Measurements from ENCODE around the gene SKI. TPM values are rescaled to one million over a fixed set of nuclear protein-coding genes. Genes with fewer than 3 reads are reported as not detected.

Gene SKI
- total RNA-seq, 1 donor from 2014 or later, result 26.9 TPM

DNA sequence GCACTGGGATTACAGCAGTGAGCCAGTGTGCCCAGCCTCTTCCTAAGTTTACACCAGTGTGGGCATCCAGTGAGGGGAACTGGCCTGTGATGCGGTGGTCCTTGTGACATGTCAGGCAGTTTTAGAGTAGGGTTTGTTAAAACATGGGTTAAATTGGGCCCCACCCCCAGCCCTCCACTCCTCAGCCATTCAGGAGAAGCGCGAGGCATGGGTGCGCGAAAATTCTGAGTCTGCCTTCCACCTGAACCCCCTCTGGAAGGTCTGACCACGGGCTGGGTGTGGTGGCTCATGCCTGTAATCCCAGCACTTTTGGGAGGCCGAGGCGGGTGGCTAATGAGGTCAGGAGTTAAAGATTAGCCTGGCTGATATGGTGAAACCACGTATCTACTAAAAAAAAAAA lies 51.7 kb downstream of the SKI start:
- H3K36me3 ChIP-seq (ENCODE audit: control insufficient read depth, insufficient read depth, low read length), result no peaks in the 10 kb centered on the region
- no peak overlapping the region for H3K4me3 ChIP-seq (ENCODE audit: low read depth, low read length)
- DNase-seq (ENCODE audit: low read depth), result no peak
- TF ChIP-seq, protein P1, sequence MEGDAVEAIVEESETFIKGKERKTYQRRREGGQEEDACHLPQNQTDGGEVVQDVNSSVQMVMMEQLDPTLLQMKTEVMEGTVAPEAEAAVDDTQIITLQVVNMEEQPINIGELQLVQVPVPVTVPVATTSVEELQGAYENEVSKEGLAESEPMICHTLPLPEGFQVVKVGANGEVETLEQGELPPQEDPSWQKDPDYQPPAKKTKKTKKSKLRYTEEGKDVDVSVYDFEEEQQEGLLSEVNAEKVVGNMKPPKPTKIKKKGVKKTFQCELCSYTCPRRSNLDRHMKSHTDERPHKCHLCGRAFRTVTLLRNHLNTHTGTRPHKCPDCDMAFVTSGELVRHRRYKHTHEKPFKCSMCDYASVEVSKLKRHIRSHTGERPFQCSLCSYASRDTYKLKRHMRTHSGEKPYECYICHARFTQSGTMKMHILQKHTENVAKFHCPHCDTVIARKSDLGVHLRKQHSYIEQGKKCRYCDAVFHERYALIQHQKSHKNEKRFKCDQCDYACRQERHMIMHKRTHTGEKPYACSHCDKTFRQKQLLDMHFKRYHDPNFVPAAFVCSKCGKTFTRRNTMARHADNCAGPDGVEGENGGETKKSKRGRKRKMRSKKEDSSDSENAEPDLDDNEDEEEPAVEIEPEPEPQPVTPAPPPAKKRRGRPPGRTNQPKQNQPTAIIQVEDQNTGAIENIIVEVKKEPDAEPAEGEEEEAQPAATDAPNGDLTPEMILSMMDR (IDR thresholded peaks at IDR 0.05; ENCODE audit: insufficient read depth, low read length, poor library complexity, severe bottlenecking), result no peak
- no peaks in the 10 kb centered on the region for H3K27me3 ChIP-seq (ENCODE audit: control insufficient read depth, insufficient read depth, low read length)

DNA sequence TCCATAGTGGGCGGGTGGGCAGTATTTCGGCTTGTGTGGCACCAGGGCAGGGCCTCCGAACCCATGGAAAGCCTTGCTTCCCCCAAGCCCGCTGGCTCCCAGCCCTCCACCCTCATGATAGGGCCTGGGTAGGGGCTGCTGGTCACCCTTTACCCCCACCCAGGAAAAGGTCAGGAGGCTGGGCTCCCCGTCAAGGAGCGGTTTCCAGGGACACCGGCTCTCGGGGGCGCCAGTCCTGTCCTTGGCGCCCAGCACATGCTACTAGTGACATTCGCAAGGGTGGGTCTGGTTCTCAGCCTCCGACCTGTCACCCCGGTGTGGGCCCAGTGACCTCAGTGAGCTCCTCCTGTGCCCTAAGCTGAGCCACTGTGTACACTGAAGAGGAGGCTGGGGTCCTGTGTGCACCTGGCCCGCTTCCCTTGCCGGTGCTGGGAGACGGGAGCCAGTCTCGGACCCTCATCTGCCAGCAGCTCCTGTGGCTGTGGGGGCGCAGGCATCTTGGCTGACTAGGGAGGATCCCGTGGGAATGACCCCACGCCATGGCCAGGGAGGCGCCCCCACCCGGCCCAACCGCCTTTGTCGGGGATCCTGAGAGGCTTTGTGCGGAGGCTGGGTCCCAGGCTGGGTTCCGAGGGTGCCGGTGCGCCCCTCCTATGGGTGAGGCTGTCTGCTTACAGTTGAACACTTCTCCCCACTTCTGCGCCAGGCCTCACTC lies 54.6 kb downstream of the SKI start:
- DNase-seq (ENCODE audit: low read depth), result no peak
- Histone ChIP-seq H3K4me3 (ENCODE audit: low read depth, low read length) (no peak overlapping the region), H3K27me3 (ENCODE audit: control insufficient read depth, insufficient read depth, low read length) (no peaks in the 10 kb centered on the region), H3K36me3 (ENCODE audit: control insufficient read depth, insufficient read depth, low read length) (no peaks in the 10 kb centered on the region)
- TF ChIP-seq, protein P1 (IDR thresholded peaks at IDR 0.05; ENCODE audit: insufficient read depth, low read length, poor library complexity, severe bottlenecking), result no peak

DNA sequence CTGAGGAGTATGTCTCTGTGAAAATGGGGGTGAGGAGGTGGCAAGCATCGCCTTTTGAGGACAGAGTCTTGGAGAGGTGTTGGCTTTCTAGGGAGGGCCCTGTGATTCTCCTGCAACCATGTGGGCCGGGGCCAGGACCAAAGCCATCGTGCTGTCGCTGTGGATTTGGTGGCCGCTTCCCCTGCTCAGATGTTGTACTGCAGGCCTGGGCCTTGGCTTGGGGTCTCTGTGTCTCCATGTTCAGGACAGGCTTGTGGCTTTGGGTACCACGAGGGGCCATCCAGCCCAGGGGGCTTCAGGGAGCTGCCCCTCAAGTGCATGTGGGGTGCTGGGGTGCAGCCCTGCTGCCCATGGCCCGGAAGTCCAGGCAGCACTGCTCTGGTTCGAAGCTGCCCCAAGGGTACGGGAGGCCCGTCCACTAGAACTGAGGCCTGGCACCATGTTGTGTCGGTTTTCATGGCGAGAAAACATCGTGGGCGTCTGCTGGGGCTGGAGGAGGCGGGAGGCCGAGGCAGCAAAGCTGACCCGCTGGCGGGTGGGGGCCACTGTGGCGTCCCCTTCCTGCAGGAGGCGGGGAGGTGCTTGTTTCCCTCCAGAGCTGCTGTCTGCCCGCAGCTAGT lies 55.4 kb downstream of the SKI start:
- TF ChIP-seq, protein P1 (IDR thresholded peaks at IDR 0.05; ENCODE audit: insufficient read depth, low read length, poor library complexity, severe bottlenecking), result no peak
- no peak for DNase-seq (ENCODE audit: low read depth)
- H3K4me3 ChIP-seq (ENCODE audit: low read depth, low read length), result no peak overlapping the region
- H3K27me3 ChIP-seq (ENCODE audit: control insufficient read depth, insufficient read depth, low read length), result no peaks in the 10 kb centered on the region
- H3K36me3 ChIP-seq (ENCODE audit: control insufficient read depth, insufficient read depth, low read length), result no peaks in the 10 kb centered on the region

DNA sequence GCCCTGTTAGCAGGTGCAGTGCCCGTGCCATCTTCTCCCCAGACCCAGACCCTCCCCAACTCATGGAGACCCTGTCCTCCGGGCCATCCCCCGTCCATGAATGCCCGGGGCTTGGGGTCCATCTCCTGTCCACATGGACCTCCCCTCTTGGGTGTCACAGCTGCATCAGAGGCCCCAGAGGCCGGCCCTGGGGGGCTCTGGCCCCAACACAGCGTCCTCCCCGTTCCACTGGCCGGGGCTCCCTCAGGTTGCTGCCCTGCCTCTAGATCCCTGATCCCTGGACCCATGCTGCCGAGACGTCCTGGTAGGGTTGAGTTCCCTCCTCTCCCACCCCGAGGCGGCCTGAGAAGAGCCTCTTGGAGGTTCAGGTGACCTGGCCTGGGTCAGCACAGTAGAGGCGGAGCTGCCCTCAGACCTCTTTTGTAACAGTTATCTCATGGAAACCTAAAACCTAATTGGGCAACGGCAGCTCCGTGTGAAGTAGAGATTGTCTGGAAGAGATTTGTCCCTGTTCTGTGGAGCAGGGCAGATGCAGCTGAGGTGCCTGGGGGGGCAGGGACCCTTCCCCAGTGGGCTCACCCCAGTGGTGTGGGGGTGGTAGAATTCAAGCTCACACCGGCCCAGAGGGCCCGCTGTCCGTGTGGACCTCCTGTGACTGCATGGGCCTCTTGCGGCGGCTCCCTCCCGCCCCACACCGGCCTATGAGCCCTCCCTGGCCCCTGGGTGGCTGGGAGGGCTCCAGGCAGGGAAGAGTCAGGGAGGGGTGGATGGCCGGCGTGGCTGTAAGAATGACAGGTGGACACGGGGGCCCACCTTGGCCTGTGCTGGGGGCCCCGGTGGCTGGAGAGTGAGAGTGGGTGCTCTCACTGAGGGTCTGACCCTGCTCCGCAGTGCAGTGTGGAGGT lies 56.1 kb downstream of the SKI start:
- TF ChIP-seq, protein P1 (IDR thresholded peaks at IDR 0.05; ENCODE audit: insufficient read depth, low read length, poor library complexity, severe bottlenecking), result no peak
- no peak for DNase-seq (ENCODE audit: low read depth)
- Histone ChIP-seq H3K36me3 (ENCODE audit: control insufficient read depth, insufficient read depth, low read length) (no peaks in the 10 kb centered on the region), H3K4me3 (ENCODE audit: low read depth, low read length) (no peak overlapping the region), H3K27me3 (ENCODE audit: control insufficient read depth, insufficient read depth, low read length) (no peaks in the 10 kb centered on the region)

DNA sequence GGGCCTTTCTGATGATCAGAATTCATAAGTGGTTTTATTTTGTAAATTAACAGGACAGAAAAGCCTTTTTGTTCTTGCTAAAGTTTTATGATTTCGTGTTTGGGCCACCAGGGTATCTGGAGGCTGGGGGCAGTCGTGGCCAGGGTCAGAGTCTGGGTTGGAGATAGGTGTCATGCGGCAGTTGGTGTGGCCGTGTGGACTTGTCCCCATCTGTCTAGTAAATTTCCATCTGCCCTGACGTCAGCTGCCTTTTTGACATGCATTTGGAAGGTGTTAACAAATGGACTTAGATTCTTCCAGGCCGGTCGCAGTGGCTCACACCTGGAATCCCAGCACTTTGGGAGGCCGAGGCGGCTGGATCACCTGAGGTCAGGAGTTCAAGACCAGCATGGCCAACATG lies 56.8 kb downstream of the SKI start:
- H3K27me3 ChIP-seq (ENCODE audit: control insufficient read depth, insufficient read depth, low read length), result no peaks in the 10 kb centered on the region
- TF ChIP-seq, protein P1 (IDR thresholded peaks at IDR 0.05; ENCODE audit: insufficient read depth, low read length, poor library complexity, severe bottlenecking), result no peak
- DNase-seq (ENCODE audit: low read depth), result no peak

More for the DNA sequence above, 56.8 kb downstream of the SKI start:
- no peaks in the 10 kb centered on the region for H3K36me3 ChIP-seq (ENCODE audit: control insufficient read depth, insufficient read depth, low read length)
- H3K4me3 ChIP-seq (ENCODE audit: low read depth, low read length), result no peak overlapping the region
